GM12873 (cell line): Measurements from ENCODE around the gene FAM83G.
"Not testable (repeated sequence)": the region's sequence is repeated elsewhere in the genome, so short reads cannot be mapped to it uniquely, and the experiment has no call there.

Experiments
- CTCF ChIP-seq: IDR thresholded peaks from 2 replicates; pipeline ENCODE4 v1.5.1; 2012; ENCODE audit warnings: low read depth, mild to moderate bottlenecking, moderate library complexity, low read length, control low read depth; ENCODE audit not compliant: insufficient read depth; ENCODE audit errors: missing control alignments

The FAM83G gene

GRCh38 chr17:19004421-19005136, at the start of gene FAM83G:
Gene FAM83G, minus strand, starts transcription at chr17:19004764. Its CDS starts 723 bp downstream, at chr17:19004041.
- no peak for TF ChIP-seq CTCF

- TF ChIP-seq CTCF, result not testable (repeated sequence)
Observed at GRCh38 chr17:19046782-19047375, 42.3 kb upstream of the FAM83G start, which contains the start of gene GRAP. Gene GRAP, minus strand, starts transcription at chr17:19046957. Its CDS starts 31 bp downstream, at chr17:19046926.

GRCh38 chr17:19031729-19032128, 27.2 kb upstream of the FAM83G start:
- peak; percentile 38 for TF ChIP-seq CTCF

GRCh38 chr17:19024101-19025078, 19.8 kb upstream of the FAM83G start:
- no peak for TF ChIP-seq CTCF

GRCh38 chr17:19023209-19023999, 18.8 kb upstream of the FAM83G start:
- TF ChIP-seq CTCF, result no peak

GRCh38 chr17:19022747-19023146, 18.2 kb upstream of the FAM83G start:
- no peak for TF ChIP-seq CTCF
